Esophagus squamous epithelium (tissue), 5 donors: ENCODE measurements around the gene GRAP. TPM values are rescaled to one million over a fixed set of nuclear protein-coding genes. Genes with fewer than 3 reads are reported as not detected.
A peak's percentile ranks its signal among the peaks of the same experiment; 100 is the strongest.

Experiments
- DNase-seq: peaks from one replicate; lab custom pipeline; 2025; lab: John Stamatoyannopoulos, UW
- H3K27ac ChIP-seq, 4 donors: fragments of 200-600 bp; sonication (generic); one replicate each; pipeline ENCODE4 v1.5.1; 2016 to 2019; ENCODE audit warnings: mild to moderate bottlenecking in 1 of 4
- H3K27me3 ChIP-seq, 4 donors: fragments of 200-600 bp; sonication (generic); 1 replicate in 3 of 4; 2 replicates in 1 of 4; pipeline versions ENCODE4 v1.5.1 to v1.6.0; 2017 to 2021; ENCODE audit warnings: antibody characterized with exemption in 1 of 4
- H3K36me3 ChIP-seq, 3 donors: fragments of 200-600 bp; sonication (generic); one replicate each; pipeline ENCODE4 v1.5.1; 2016 to 2019
- H3K4me1 ChIP-seq, 3 donors: fragments of 200-600 bp; sonication (generic); one replicate each; pipeline ENCODE4 v1.5.1; 2017 to 2019
- H3K4me3 ChIP-seq, 4 donors: fragments of 200-600 bp; sonication (generic); 1 replicate in 3 of 4; 2 replicates in 1 of 4; pipeline ENCODE4 v1.5.1; 2016 to 2019; ENCODE audit warnings: mild to moderate bottlenecking in 2 of 4, moderate library complexity in 1 of 4
- H3K9me3 ChIP-seq, 3 donors: fragments of 200-600 bp; sonication (generic); one replicate each; pipeline ENCODE4 v1.5.1; 2016 to 2019
- POLR2A ChIP-seq, 4 donors: fragments of 450-650 bp; IDR thresholded peaks; one replicate each; pipeline ENCODE4 v1.6.1; 2017; ENCODE audit warnings: antibody characterized with exemption in 4 of 4, mild to moderate bottlenecking in 4 of 4, moderate library complexity in 3 of 4
- WGBS, 2 donors: methylation state at CpG; one replicate each; pipeline ENCODE4 v1.1.5; 2018; 5-methylcytosine and 5-hydroxymethylcytosine counted together
- intact Hi-C: fragments of 100-400 bp; cut with DNase I; formaldehyde crosslinking; loops from one replicate; pipeline ENCODE4 v1.15.0; 2022
- total RNA-seq, 4 donors: library from RNA; depleted of rRNA; stranded (reverse); fragments of >200 nt; gene quantifications; one replicate each; pipeline ENCODE4 v1.1.0, GENCODE V29; 2016
- TF ChIP-seq, protein P1 (sequence below), 6 experiments: fragments of 450-650 bp in 4 of 6; fragments of 200-600 bp in 2 of 6; sonication (generic) in 2 of 6; IDR thresholded peaks; one replicate each; pipeline ENCODE4 v1.5.1; 2016 to 2019; ENCODE audit warnings: antibody characterized with exemption in 6 of 6, mild to moderate bottlenecking in 4 of 6, moderate library complexity in 4 of 6
- donor health status: DM: yes; HTN: yes; CAD: no.

The GRAP gene
- total RNA-seq, 4 donors from 2014 or later = 1.0 to 4.2 (median 1.7) TPM

DNA sequence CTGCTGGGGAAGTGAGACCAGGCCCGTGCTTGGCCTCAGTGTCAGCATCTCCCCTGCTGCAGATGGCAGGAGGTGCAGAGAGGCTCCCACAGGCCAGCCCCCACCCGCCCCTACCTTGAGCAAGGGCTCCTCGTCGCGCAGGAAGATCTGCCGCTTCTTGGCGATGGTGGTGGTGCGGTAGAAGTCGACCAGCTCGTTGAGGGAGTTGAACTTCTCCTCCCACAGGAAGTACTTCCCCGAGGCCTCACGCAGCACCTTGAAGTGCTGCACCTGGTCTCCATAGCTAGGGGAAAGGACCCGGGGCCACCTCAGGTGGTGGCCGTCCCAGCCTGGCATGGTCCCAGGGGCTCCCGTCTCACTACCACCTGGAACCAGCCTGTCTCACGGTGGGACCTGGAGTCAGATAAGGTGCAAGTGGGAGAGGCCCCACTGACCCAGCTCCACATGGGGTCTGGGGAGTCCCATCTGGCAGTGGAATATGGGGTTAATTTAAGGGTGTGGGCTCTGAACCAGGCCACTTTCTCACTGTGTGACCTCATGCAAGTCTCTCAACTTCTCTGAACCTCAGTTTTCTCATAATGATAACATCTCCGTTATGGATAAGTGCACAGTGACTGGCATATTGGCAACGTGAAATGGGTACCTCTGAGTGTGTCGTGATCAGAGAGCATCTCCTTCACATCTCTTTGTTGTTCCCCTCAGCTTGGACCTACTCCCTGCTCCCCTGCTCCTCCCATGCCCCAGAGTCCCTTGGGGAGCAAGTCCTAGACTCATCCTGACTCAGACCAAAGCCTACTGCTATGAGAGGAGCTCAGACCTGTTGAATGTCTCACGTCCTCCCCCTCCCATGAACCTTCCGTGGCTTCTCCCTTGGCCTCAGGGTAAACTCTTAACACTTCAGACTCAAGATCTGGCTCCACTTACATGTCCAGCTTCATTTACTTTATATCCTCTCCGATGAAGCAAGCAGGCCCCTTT is 22.4 kb downstream of the GRAP start:
- no peaks in the 10 kb centered on the region for H3K9me3 ChIP-seq
- H3K27ac ChIP-seq = peak overlapping the region in 3 of 4 donors; percentile 47 to 72 (median 64)
- H3K27me3 ChIP-seq = no peaks in the 10 kb centered on the region
- DNase-seq = no peak
- WGBS, 2 donors = 64 to 65% methylated on average over 14 to 16 of the region's 22 CpGs
- H3K4me3 ChIP-seq = no peak overlapping the region
- no peaks in the 10 kb centered on the region for H3K36me3 ChIP-seq
- peaks cover 0 to 12% (median 0%) of the 10 kb centered on the region in 3 donors for H3K4me1 ChIP-seq
- intact Hi-C loops = no loop called here
- no peak for TF ChIP-seq POLR2A (IDR thresholded peaks at IDR 0.05)
- TF ChIP-seq, protein P1, sequence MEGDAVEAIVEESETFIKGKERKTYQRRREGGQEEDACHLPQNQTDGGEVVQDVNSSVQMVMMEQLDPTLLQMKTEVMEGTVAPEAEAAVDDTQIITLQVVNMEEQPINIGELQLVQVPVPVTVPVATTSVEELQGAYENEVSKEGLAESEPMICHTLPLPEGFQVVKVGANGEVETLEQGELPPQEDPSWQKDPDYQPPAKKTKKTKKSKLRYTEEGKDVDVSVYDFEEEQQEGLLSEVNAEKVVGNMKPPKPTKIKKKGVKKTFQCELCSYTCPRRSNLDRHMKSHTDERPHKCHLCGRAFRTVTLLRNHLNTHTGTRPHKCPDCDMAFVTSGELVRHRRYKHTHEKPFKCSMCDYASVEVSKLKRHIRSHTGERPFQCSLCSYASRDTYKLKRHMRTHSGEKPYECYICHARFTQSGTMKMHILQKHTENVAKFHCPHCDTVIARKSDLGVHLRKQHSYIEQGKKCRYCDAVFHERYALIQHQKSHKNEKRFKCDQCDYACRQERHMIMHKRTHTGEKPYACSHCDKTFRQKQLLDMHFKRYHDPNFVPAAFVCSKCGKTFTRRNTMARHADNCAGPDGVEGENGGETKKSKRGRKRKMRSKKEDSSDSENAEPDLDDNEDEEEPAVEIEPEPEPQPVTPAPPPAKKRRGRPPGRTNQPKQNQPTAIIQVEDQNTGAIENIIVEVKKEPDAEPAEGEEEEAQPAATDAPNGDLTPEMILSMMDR (IDR thresholded peaks at IDR 0.05) = no peak

DNA sequence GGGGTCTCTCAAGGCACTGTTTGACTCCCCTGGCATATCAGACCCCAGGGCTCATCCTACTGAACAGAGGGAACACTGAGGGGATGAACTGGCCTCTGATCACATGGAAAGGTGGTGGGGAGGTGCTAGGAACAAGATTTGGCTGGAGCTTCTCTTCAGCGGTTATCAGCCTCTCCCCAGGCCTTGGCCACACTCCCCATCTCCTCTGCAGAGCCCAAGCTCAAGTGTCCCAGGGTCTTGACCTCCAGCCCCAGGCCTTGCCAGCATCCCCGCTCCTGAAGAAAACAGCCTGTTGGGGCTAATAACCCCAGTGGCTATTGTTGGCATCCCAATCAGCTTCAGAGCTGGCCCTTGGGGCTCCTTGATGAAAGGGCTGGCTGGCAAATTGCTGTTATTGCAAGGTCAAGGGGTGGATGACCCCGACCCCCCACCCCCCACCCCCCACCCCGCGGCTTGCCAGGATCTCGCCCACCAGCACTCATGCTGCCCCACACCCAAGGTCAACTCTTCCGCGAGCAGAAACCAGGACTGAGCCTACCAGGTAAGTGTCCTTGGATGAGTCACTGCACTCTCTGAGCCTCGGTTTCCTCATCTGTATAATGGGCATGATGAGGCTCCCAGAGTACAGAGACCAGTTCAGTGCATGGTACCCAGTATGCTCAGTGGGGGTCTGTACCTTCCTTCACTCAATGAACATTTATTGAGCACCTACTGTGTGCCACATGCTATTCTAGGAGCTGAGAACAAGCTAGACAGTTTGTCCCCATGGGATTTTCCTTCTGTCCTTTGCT is 23.4 kb downstream of the GRAP start:
- no peaks in the 10 kb centered on the region for H3K9me3 ChIP-seq
- no peak for DNase-seq
- H3K36me3 ChIP-seq = no peaks in the 10 kb centered on the region
- no peak overlapping the region for H3K4me3 ChIP-seq
- no peaks in the 10 kb centered on the region for H3K27me3 ChIP-seq
- WGBS, 2 donors = 72 to 81% methylated on average over 3 to 4 of the region's 9 CpGs
- intact Hi-C loops = no loop called here
- H3K27ac ChIP-seq = no peak overlapping the region
- peaks cover 0 to 12% (median 0%) of the 10 kb centered on the region in 3 donors for H3K4me1 ChIP-seq
- TF ChIP-seq POLR2A (IDR thresholded peaks at IDR 0.05) = no peak
- TF ChIP-seq, protein P1 (IDR thresholded peaks at IDR 0.05) = no peak

DNA sequence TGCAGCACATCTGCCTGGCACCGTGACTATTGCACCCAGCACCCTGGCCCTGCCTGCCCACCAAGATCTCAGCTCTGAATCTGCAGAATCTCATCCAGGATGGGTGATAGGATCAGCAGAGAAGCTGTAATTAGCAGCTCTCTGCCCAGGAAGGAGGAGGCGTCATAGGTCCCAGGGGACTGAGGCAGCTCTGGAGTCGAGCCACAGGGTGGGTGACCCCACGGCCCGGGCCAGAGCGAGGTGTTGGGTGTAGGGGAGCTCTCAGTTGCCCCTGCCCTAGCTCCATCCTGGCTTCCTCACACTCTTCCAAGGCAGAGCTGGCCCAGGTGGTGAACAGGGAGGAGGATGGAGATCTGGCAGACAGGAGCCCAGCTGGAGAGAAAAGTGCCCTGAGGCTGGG is 24.0 kb downstream of the GRAP start:
- H3K27ac ChIP-seq = no peak overlapping the region
- peaks cover 0 to 17% (median 0%) of the 10 kb centered on the region in 3 donors for H3K4me1 ChIP-seq
- no peaks in the 10 kb centered on the region for H3K27me3 ChIP-seq
- no peaks in the 10 kb centered on the region for H3K36me3 ChIP-seq
- H3K4me3 ChIP-seq = no peak overlapping the region
- DNase-seq = no peak
- no CpG with 5 or more reads among the region's 6 CpGs for WGBS, 2 donors
- TF ChIP-seq POLR2A (IDR thresholded peaks at IDR 0.05) = no peak
- TF ChIP-seq, protein P1 (IDR thresholded peaks at IDR 0.05) = no peak
- intact Hi-C loops = no loop called here
- H3K9me3 ChIP-seq = no peaks in the 10 kb centered on the region

DNA sequence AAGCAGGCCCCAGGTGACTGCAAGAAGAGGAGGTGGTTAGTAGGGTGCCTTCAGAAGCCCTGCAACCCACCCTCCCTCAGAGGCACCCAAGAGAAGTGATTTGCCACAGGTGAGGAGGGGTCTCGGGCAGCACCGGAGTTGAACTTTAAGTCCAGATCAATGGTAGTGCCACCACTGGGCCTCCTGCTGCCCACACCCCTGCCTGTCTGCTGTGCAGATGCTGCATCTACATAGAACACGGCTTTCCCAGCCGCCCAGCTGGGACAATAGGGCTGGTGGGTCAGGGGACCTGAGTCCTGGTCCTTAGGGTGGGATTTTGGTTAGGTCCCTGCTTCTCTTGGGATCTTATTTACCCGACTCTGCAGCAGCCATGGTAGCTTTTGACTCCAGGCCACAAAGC is 24.6 kb downstream of the GRAP start:
- intact Hi-C loops = no loop called here
- Histone ChIP-seq H3K27me3 (no peaks in the 10 kb centered on the region), H3K36me3 (no peaks in the 10 kb centered on the region), H3K4me3 (no peak overlapping the region), H3K9me3 (no peaks in the 10 kb centered on the region), H3K27ac (no peak overlapping the region), H3K4me1 (peaks cover 0 to 23% (median 0%) of the 10 kb centered on the region in 3 donors)
- 89 to 93% methylated on average over 3 to 4 of the region's 5 CpGs for WGBS, 2 donors
- no peak for DNase-seq
- no peak for TF ChIP-seq POLR2A (IDR thresholded peaks at IDR 0.05)
- TF ChIP-seq, protein P1 (IDR thresholded peaks at IDR 0.05) = no peak
